Activated T-helper 2 cell treated with anti-CD3 and anti-CD28 coated beads, Interferon-gamma antibody, Interleukin-2, Interleukin-4, amounts not matched to agents 10 μg/mL and 5 μg/mL and 100 μg/mL, durations not matched to agents 14 hours and 24 hours and 36 hours (primary cell): ENCODE measurements around the gene FAM237B. TPM values are rescaled to one million over a fixed set of nuclear protein-coding genes. Genes with fewer than 3 reads are reported as not detected.

Experiments used
- DNase-seq: peaks from one replicate; pipeline ENCODE4 v3.0.0; 2021; ENCODE audit warnings: low spot score
- H3K27ac Mint-ChIP-seq: one replicate; pipeline ENCODE4 v1.8.0; 2021; ENCODE audit warnings: mixed read lengths
- H3K27me3 Mint-ChIP-seq: one replicate; pipeline ENCODE4 v1.8.0; 2021; ENCODE audit warnings: low read depth, mixed read lengths
- H3K36me3 Mint-ChIP-seq: one replicate; pipeline ENCODE4 v1.8.0; 2021; ENCODE audit warnings: low read depth, mixed read lengths
- H3K4me1 Mint-ChIP-seq: one replicate; pipeline ENCODE4 v1.8.0; 2021; ENCODE audit warnings: low read depth, mixed read lengths
- H3K4me3 Mint-ChIP-seq: one replicate; pipeline ENCODE4 v1.8.0; 2021; ENCODE audit warnings: low read depth, mild to moderate bottlenecking, moderate library complexity, mixed read lengths
- H3K9me3 Mint-ChIP-seq: one replicate; pipeline ENCODE4 v1.8.0; 2021; ENCODE audit warnings: mixed read lengths
- intact Hi-C: fragments of 100-400 bp; cut with micrococcal nuclease; formaldehyde crosslinking; loops from one replicate; pipeline ENCODE4 v1.15.1; 2023
- total RNA-seq: library from RNA; stranded (reverse); gene quantifications from 2 replicates; pipeline ENCODE4 v1.2.3, GENCODE V29; 2022

Gene FAM237B
- total RNA-seq, 1 donor from 2014 or later, result not detected

GRCh38 chr7:90274161-90274560 is 46.9 kb downstream of the FAM237B start:
- Mint-ChIP-seq H3K27me3 (peaks cover 2% of the 10 kb centered on the region), H3K9me3 (no peaks in the 10 kb centered on the region), H3K36me3 (no peaks in the 10 kb centered on the region), H3K4me1 (no peaks in the 10 kb centered on the region), H3K4me3 (no peak overlapping the region), H3K27ac (no peak overlapping the region)
- intact Hi-C loops, result no loop called here
- no peak for DNase-seq

GRCh38 chr7:90272242-90272641 is 48.9 kb downstream of the FAM237B start:
- no peak overlapping the region for H3K27ac Mint-ChIP-seq
- no peak overlapping the region for H3K4me3 Mint-ChIP-seq
- no peak for DNase-seq
- intact Hi-C loops, result no loop called here
- H3K36me3 Mint-ChIP-seq, result no peaks in the 10 kb centered on the region
- H3K27me3 Mint-ChIP-seq, result peaks cover 5% of the 10 kb centered on the region
- no peaks in the 10 kb centered on the region for H3K4me1 Mint-ChIP-seq
- no peaks in the 10 kb centered on the region for H3K9me3 Mint-ChIP-seq

- no peak overlapping the region for H3K4me3 Mint-ChIP-seq
These were observed 49.4 kb downstream of the FAM237B start for GRCh38 chr7:90271753-90272152.

GRCh38 chr7:90270431-90271178 is 50.5 kb downstream of the FAM237B start:
- no peak overlapping the region for H3K27ac Mint-ChIP-seq
- peaks cover 5% of the 10 kb centered on the region for H3K27me3 Mint-ChIP-seq
- H3K4me3 Mint-ChIP-seq, result no peak overlapping the region
- DNase-seq, result no peak
- H3K36me3 Mint-ChIP-seq, result no peaks in the 10 kb centered on the region
- no peaks in the 10 kb centered on the region for H3K4me1 Mint-ChIP-seq
- intact Hi-C loops, result no loop called here
- no peaks in the 10 kb centered on the region for H3K9me3 Mint-ChIP-seq

More at GRCh38 chr7:90271753-90272152, 49.4 kb downstream of the FAM237B start:
- intact Hi-C loops, result no loop called here
- Mint-ChIP-seq H3K4me1 (no peaks in the 10 kb centered on the region), H3K27me3 (peaks cover 5% of the 10 kb centered on the region), H3K36me3 (no peaks in the 10 kb centered on the region), H3K27ac (no peak overlapping the region), H3K9me3 (no peaks in the 10 kb centered on the region)
- DNase-seq, result no peak

- H3K27me3 Mint-ChIP-seq, result peaks cover 6% of the 10 kb centered on the region
- DNase-seq, result no peak
- no peak overlapping the region for H3K27ac Mint-ChIP-seq
- H3K9me3 Mint-ChIP-seq, result no peaks in the 10 kb centered on the region
- no peaks in the 10 kb centered on the region for H3K4me1 Mint-ChIP-seq
- intact Hi-C loops, result no loop called here
- H3K36me3 Mint-ChIP-seq, result no peaks in the 10 kb centered on the region
- no peak overlapping the region for H3K4me3 Mint-ChIP-seq
These were observed 51.9 kb downstream of the FAM237B start for GRCh38 chr7:90269163-90269562.

- H3K9me3 Mint-ChIP-seq, result no peaks in the 10 kb centered on the region
- intact Hi-C loops, result no loop called here
- H3K27me3 Mint-ChIP-seq, result peaks cover 6% of the 10 kb centered on the region
- no peak overlapping the region for H3K4me3 Mint-ChIP-seq
- DNase-seq, result no peak
- no peaks in the 10 kb centered on the region for H3K36me3 Mint-ChIP-seq
- H3K27ac Mint-ChIP-seq, result no peak overlapping the region
- no peaks in the 10 kb centered on the region for H3K4me1 Mint-ChIP-seq
These were observed 53.7 kb downstream of the FAM237B start for GRCh38 chr7:90267263-90267858.

- DNase-seq, result no peak
- no peak overlapping the region for H3K27ac Mint-ChIP-seq
- H3K9me3 Mint-ChIP-seq, result no peaks in the 10 kb centered on the region
- no peak overlapping the region for H3K4me3 Mint-ChIP-seq
- H3K27me3 Mint-ChIP-seq, result peaks cover 6% of the 10 kb centered on the region
- intact Hi-C loops, result no loop called here
- no peaks in the 10 kb centered on the region for H3K4me1 Mint-ChIP-seq
- no peaks in the 10 kb centered on the region for H3K36me3 Mint-ChIP-seq
These were observed 54.3 kb downstream of the FAM237B start for GRCh38 chr7:90266808-90267207.

Other genes with a start within 250 kb of the FAM237B start
- 0.46 and 0.50 TPM in 2 replicates for gene STEAP1, start 166.8 kb downstream of the FAM237B start, total RNA-seq
- gene STEAP2, start 109.6 kb downstream of the FAM237B start, total RNA-seq, result not detected in 2 replicates
- 0.34 and 0.51 TPM in 2 replicates for gene CFAP69, start 76.1 kb downstream of the FAM237B start, total RNA-seq
- 29.3 and 32.0 TPM in 2 replicates for gene GTPBP10, start 25.4 kb upstream of the FAM237B start, total RNA-seq
- 7.1 and 7.2 TPM in 2 replicates for gene CLDN12, start 82.2 kb upstream of the FAM237B start, total RNA-seq
- not detected in 2 replicates for gene PTTG1IP2, start 148.3 kb upstream of the FAM237B start, total RNA-seq